ENCODE results near the gene SPINK1. TPM values are rescaled to one million over a fixed set of nuclear protein-coding genes. Genes with fewer than 3 reads are reported as not detected.

The SPINK1 gene
- total and polyA plus RNA-seq, 10 donors = 0.38 to 7.1 (median 0.99) TPM; not detected in 5

DNA sequence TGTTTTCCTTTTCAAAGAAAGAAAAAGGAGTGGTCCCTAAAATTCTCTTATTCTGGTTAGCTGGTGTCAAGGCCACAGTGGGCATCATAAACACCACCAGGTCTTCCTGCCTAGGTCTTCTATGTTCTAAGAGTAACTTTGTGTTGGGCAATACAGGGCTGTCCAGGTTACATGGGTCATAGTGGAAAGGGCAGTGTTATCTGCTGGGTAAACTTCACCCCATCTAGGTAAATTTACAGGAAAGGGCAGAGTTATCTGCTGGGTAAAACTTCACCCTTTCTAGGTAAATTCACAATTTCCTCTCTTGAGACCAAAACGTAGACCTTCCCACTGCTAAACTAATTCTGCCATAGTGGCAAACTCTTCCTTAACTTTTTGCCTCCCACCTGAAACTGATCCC, 30.0 kb downstream of the SPINK1 start:
- Histone ChIP-seq H3K36me3 (no peaks in the 10 kb centered on the region), H3K9me3 (no peaks in the 10 kb centered on the region), H3K4me3 (no peak overlapping the region), H3K27ac (no peak overlapping the region), H3K27me3 (replicated peaks in 1 of 7) (peaks cover 0 to 36% (median 0%) of the 10 kb centered on the region in 7 donors), H3K4me1 (peaks cover 0 to 21% (median 11%) of the 10 kb centered on the region in 6 donors)
- WGBS, 5 donors = 62 to 83% (median 78%) methylated on average over 1 of the region's 1 CpG
- TF ChIP-seq POLR2A (IDR thresholded peaks at IDR 0.05) (no peak), CTCF (IDR thresholded peaks at IDR 0.05 in 8 of 11, conservative IDR thresholded peaks at IDR 0.05 in 3 of 11) (no peak), POLR2AphosphoS5 (IDR thresholded peaks at IDR 0.05) (no peak)
- DNase-seq = no peak
- intact Hi-C loops (cut with DNase I; ENCODE audit: low total_unique reads) = no loop called here

GRCh38 chr5:147800491-147800890, 31.0 kb downstream of the SPINK1 start:
- peaks cover 0 to 32% (median 0%) of the 10 kb centered on the region in 7 donors for H3K27me3 ChIP-seq (replicated peaks in 1 of 7)
- TF ChIP-seq POLR2A (IDR thresholded peaks at IDR 0.05) (no peak), POLR2AphosphoS5 (IDR thresholded peaks at IDR 0.05) (no peak), CTCF (IDR thresholded peaks at IDR 0.05 in 8 of 11, conservative IDR thresholded peaks at IDR 0.05 in 3 of 11) (no peak)
- H3K4me1 ChIP-seq = peaks cover 0 to 17% (median 11%) of the 10 kb centered on the region in 6 donors
- no peak overlapping the region for H3K27ac ChIP-seq
- H3K9me3 ChIP-seq = no peaks in the 10 kb centered on the region
- H3K36me3 ChIP-seq = no peaks in the 10 kb centered on the region
- no peak for DNase-seq
- WGBS, 5 donors = 75 to 91% (median 81%) methylated on average over 3 of the region's 3 CpGs
- H3K4me3 ChIP-seq = no peak overlapping the region
- intact Hi-C loops (cut with DNase I; ENCODE audit: low total_unique reads) = no loop called here

- TF ChIP-seq CTCF (IDR thresholded peaks at IDR 0.05 in 8 of 11, conservative IDR thresholded peaks at IDR 0.05 in 3 of 11) (no peak), POLR2AphosphoS5 (IDR thresholded peaks at IDR 0.05) (no peak), POLR2A (IDR thresholded peaks at IDR 0.05) (no peak)
- Histone ChIP-seq H3K27me3 (replicated peaks in 1 of 7) (peaks cover 0 to 22% (median 0%) of the 10 kb centered on the region in 7 donors), H3K36me3 (no peaks in the 10 kb centered on the region), H3K4me3 (no peak overlapping the region), H3K9me3 (no peaks in the 10 kb centered on the region), H3K27ac (no peak overlapping the region), H3K4me1 (no peaks in the 10 kb centered on the region)
- intact Hi-C loops (cut with DNase I; ENCODE audit: low total_unique reads) = no loop called here
- WGBS, 5 donors = 77 to 84% (median 79%) methylated on average over 6 of the region's 6 CpGs
- DNase-seq = no peak
Measured at GRCh38 chr5:147796556-147797308, 34.7 kb downstream of the SPINK1 start.

GRCh38 chr5:147791181-147791580, 40.3 kb downstream of the SPINK1 start:
- H3K27ac ChIP-seq = no peak overlapping the region
- 89 to 94% (median 92%) methylated on average over 6 of the region's 6 CpGs for WGBS, 5 donors
- no peak for DNase-seq
- H3K4me1 ChIP-seq = no peaks in the 10 kb centered on the region
- no peaks in the 10 kb centered on the region for H3K27me3 ChIP-seq (replicated peaks in 1 of 7)
- H3K4me3 ChIP-seq = no peak overlapping the region
- intact Hi-C loops (cut with DNase I; ENCODE audit: low total_unique reads) = no loop called here
- no peak for TF ChIP-seq POLR2AphosphoS5 (IDR thresholded peaks at IDR 0.05)
- no peak for TF ChIP-seq POLR2A (IDR thresholded peaks at IDR 0.05)
- no peak for TF ChIP-seq CTCF (IDR thresholded peaks at IDR 0.05 in 8 of 11, conservative IDR thresholded peaks at IDR 0.05 in 3 of 11)
- no peaks in the 10 kb centered on the region for H3K36me3 ChIP-seq
- H3K9me3 ChIP-seq = no peaks in the 10 kb centered on the region

All from spleen (tissue), 11 donors.